Measurements from ENCODE around the gene SERPINB1. TPM values are rescaled to one million over a fixed set of nuclear protein-coding genes. Genes with fewer than 3 reads are reported as not detected.

Gene SERPINB1
- total and polyA plus RNA-seq, 4 donors: 58.0 to 242 (median 95.7) TPM

DNA sequence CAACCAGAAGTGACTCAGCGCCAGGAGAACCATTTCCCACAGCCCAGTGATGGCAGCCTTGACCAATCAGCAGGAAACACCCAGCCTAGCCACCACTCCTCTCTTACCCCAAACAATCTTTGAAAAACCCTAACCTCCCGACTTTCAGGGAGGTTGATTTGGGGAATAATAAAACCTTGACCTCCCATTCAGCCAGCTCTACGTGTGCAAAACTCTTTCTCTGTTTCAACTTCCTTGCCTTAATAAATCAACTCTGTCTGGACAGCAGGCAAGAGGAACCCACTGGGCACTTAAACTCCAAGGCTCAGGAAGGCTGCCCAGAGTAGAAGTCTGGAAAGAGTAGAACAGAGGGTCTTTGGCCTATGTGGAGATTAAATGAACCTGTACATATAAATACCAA, 35.0 kb downstream of the SERPINB1 start:
- peaks cover 0 to 29% (median 0%) of the 10 kb centered on the region in 5 donors for H3K4me1 ChIP-seq (ENCODE audit: control insufficient read depth in 5 of 5, insufficient read depth in 5 of 5, low read length in 5 of 5)

DNA sequence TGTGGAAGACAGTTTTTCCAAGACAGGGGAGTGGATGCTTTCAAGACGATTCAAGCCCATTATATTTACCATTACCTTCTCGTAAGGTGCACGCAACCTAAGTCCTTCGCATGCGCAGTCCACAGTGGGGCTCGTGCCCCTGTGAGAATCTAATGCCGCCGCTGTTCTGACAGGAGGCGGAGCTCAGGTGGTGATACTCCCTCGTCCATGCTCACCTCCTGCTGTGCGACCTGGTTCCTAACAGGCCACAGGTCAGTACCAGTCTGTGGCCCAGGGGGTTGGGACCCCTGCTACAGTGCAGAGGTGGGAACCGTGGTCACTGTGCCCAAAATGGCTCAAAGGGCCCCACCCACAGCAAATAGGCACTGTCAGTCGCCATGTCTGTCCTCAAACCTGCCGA, 36.6 kb downstream of the SERPINB1 start:
- ATAC-seq (ENCODE audit: insufficient read depth, low FRiP score): no peak
- no peak overlapping the region for H3K4me3 ChIP-seq
- no peak overlapping the region for H3K9ac ChIP-seq (ENCODE audit: insufficient read depth in 1 of 2, low read length in 2 of 2)
- no peak for DNase-seq
- H3K36me3 ChIP-seq (ENCODE audit: control insufficient read depth in 4 of 4, insufficient read depth in 4 of 4, low read length in 4 of 4): no peaks in the 10 kb centered on the region
- TF ChIP-seq, protein P1, sequence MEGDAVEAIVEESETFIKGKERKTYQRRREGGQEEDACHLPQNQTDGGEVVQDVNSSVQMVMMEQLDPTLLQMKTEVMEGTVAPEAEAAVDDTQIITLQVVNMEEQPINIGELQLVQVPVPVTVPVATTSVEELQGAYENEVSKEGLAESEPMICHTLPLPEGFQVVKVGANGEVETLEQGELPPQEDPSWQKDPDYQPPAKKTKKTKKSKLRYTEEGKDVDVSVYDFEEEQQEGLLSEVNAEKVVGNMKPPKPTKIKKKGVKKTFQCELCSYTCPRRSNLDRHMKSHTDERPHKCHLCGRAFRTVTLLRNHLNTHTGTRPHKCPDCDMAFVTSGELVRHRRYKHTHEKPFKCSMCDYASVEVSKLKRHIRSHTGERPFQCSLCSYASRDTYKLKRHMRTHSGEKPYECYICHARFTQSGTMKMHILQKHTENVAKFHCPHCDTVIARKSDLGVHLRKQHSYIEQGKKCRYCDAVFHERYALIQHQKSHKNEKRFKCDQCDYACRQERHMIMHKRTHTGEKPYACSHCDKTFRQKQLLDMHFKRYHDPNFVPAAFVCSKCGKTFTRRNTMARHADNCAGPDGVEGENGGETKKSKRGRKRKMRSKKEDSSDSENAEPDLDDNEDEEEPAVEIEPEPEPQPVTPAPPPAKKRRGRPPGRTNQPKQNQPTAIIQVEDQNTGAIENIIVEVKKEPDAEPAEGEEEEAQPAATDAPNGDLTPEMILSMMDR (IDR thresholded peaks at IDR 0.05; ENCODE audit: control extremely low read depth, extremely low read depth): no peak
- H3K4me1 ChIP-seq (ENCODE audit: control insufficient read depth in 5 of 5, insufficient read depth in 5 of 5, low read length in 5 of 5): peaks cover 0 to 33% (median 0%) of the 10 kb centered on the region in 5 donors
- H3K27ac ChIP-seq (ENCODE audit: low read depth in 1 of 2, low read length in 1 of 2): no peak overlapping the region
- H3K9me3 ChIP-seq (ENCODE audit: control insufficient read depth in 4 of 4, insufficient read depth in 3 of 4, low read length in 3 of 4): no peaks in the 10 kb centered on the region
- H3K27me3 ChIP-seq (ENCODE audit: control insufficient read depth in 3 of 3, insufficient read depth in 3 of 3, low read length in 2 of 3): no peaks in the 10 kb centered on the region
- WGBS, 2 donors: 97 to 98% methylated on average over 14 of the region's 14 CpGs

More for the DNA sequence above, 35.0 kb downstream of the SERPINB1 start:
- H3K36me3 ChIP-seq (ENCODE audit: control insufficient read depth in 4 of 4, insufficient read depth in 4 of 4, low read length in 4 of 4): no peaks in the 10 kb centered on the region
- H3K9me3 ChIP-seq (ENCODE audit: control insufficient read depth in 4 of 4, insufficient read depth in 3 of 4, low read length in 3 of 4): no peaks in the 10 kb centered on the region
- peak overlapping the region in 1 of 2 donors; percentile 34 for H3K27ac ChIP-seq (ENCODE audit: low read depth in 1 of 2, low read length in 1 of 2)
- 36 to 63% methylated on average over 3 of the region's 3 CpGs for WGBS, 2 donors
- no peaks in the 10 kb centered on the region for H3K27me3 ChIP-seq (ENCODE audit: control insufficient read depth in 3 of 3, insufficient read depth in 3 of 3, low read length in 2 of 3)
- no peak overlapping the region for H3K4me3 ChIP-seq
- TF ChIP-seq, protein P1 (IDR thresholded peaks at IDR 0.05; ENCODE audit: control extremely low read depth, extremely low read depth): no peak
- H3K9ac ChIP-seq (ENCODE audit: insufficient read depth in 1 of 2, low read length in 2 of 2): no peak overlapping the region
- DNase-seq (no peak), ATAC-seq (ENCODE audit: insufficient read depth, low FRiP score) (no peak)

GRCh38 chr6:2804516-2804915, 37.1 kb downstream of the SERPINB1 start:
- H3K27me3 ChIP-seq (ENCODE audit: control insufficient read depth in 3 of 3, insufficient read depth in 3 of 3, low read length in 2 of 3): no peaks in the 10 kb centered on the region
- peaks cover 0 to 31% (median 0%) of the 10 kb centered on the region in 5 donors for H3K4me1 ChIP-seq (ENCODE audit: control insufficient read depth in 5 of 5, insufficient read depth in 5 of 5, low read length in 5 of 5)
- ATAC-seq (ENCODE audit: insufficient read depth, low FRiP score): no peak
- H3K9ac ChIP-seq (ENCODE audit: insufficient read depth in 1 of 2, low read length in 2 of 2): no peak overlapping the region
- H3K27ac ChIP-seq (ENCODE audit: low read depth in 1 of 2, low read length in 1 of 2): no peak overlapping the region
- no peaks in the 10 kb centered on the region for H3K9me3 ChIP-seq (ENCODE audit: control insufficient read depth in 4 of 4, insufficient read depth in 3 of 4, low read length in 3 of 4)
- 52 to 68% methylated on average over 6 of the region's 6 CpGs for WGBS, 2 donors
- TF ChIP-seq, protein P1 (IDR thresholded peaks at IDR 0.05; ENCODE audit: control extremely low read depth, extremely low read depth): no peak
- no peak for DNase-seq
- H3K36me3 ChIP-seq (ENCODE audit: control insufficient read depth in 4 of 4, insufficient read depth in 4 of 4, low read length in 4 of 4): no peaks in the 10 kb centered on the region
- no peak overlapping the region for H3K4me3 ChIP-seq

Measured in lung (tissue), 12 donors.